HG03520 (cell line): Measurements from ENCODE around the gene INTS15.

Source experiments
- ATAC-seq: cut with Tn5 transposase; IDR thresholded peaks from one replicate; pipeline ENCODE4 v1.9.1; 2021; ENCODE audit warnings: mild to moderate bottlenecking, moderate library complexity; ENCODE audit not compliant: unreplicated experiment

Gene INTS15

DNA sequence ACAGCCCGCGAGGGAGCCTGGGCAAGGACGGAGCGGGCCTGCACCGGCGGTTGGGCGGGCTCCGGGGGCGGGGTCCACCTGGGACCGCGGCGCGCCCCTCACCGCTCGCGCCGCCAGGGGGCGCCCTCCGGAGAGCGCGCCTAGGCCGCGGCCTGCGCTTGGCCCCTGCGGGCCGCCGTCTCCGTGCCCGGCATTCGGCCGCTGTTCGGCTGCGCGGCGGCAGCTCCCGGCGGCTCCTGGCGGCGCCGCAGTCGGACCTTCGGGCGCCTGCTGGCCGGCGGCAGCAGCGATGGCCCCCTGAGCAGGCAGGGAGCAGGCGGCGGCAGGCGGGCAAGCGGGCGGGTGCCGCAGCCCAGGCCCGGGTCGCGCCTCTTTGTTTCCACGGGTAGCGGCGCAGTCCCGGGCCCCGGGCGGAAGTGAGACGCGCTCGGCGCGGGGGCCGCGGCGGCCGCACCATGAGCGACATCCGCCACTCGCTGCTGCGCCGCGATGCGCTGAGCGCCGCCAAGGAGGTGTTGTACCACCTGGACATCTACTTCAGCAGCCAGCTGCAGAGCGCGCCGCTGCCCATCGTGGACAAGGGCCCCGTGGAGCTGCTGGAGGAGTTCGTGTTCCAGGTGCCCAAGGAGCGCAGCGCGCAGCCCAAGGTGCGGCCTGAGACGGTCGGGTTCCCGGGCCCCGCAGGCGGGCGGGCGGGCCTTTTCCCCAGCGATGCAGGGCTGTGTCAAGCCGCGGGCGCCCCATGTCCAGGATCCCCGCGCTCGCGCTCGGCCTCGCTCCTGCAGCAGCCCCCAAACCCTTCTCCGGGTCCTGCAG lies at the start of gene INTS15:
TSS of gene INTS15 (plus strand) at position 193 of the 816 bp plus-strand sequence. CDS start at position 456, 263 bp downstream.
- ATAC-seq = peak; percentile 82

GRCh38 chr7:6542368-6542767 lies 47.5 kb upstream of the INTS15 start:
- ATAC-seq = no peak

DNA sequence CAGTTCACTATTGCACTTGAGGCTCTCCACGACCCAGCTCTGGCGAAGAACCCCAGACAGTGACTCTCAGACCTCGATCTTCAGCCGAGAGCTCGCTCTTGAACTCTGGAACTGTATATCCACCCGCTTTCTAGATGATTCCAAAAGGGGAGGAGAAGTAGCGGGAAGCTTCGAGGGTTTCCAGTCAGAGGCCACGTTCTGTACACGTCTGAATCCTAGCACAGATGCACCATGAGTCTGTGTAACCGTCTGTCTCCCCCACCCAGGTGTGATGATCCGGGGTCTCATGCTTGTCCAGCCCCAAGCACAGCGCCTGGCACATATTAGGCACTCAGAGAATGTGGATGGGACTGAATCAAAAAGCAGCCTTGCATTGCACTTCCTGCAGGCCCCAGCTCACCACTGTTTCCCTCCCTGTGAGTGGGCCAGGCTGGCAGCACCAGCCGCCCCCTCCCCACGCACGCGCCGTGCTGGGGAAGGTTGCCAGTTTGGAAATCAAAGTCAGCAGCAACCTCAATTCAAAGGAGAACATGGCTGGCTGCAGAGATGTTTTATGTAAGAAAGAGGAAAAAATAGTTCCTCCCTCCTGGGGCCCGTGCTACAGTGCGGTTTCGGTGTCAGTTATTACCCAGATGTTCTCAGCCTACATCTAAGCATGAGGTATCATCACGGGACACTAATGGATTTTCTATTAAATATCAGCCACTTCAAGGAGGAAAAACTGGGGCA lies 44.3 kb upstream of the INTS15 start:
- no peak for ATAC-seq

- no peak for ATAC-seq
Measured at GRCh38 chr7:6546498-6547251, 43.1 kb upstream of the INTS15 start.

- ATAC-seq = no peak
Measured at GRCh38 chr7:6547400-6547799, 42.4 kb upstream of the INTS15 start.

GRCh38 chr7:6551016-6551511 lies 38.8 kb upstream of the INTS15 start, which contains the start of gene GRID2IP:
TSS of gene GRID2IP (minus strand) at chr7:6551461. CDS start at chr7:6551436, 25 bp downstream.
- no peak for ATAC-seq

DNA sequence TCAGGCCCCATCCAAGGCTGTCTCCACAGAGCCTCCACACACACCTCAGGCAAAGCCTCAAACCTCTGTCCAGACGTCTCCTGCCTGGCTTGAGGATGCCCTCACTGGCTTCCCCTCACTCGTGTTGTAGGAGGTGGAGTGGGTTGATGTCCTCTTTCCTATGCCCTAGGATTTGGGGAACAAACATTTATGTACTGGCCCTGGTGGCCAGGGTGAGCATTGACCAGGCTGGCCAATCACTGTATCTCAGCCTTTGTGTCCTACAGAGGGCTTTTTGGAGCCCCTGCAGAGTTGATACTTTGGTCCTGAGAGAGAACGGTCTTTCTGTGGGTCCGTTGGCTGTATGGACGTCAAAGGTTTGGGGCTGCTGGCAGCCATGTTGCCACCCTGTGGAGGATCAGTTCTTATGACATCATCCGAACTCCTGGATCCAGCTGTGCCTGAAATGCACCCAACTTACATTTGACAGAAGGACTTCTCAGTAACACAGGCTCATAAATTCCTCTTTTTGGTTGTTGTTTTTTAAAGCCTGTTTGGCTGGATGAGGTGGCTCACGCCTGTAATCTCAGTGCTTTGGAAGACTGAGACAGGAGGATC lies 36.3 kb upstream of the INTS15 start:
- ATAC-seq = no peak

DNA sequence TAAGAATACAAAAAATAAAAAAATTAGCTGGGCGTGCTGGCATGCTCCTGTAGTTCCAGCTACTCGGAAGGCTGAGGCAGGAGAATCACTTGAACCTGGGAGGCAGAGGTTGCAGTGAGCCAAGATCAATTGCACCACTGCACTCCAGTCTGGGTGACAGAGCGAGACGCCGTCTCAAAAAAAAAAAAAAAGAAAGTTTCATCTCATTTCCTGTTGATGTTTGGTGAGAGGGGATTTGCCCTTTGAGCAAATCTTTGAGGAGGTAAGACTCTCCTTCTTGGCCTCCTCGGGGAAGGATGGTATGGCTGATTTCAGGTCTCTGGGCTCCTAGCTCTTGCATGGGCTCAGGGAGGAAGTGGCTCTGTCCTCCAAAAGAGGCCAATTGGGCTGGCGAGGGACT lies 35.0 kb upstream of the INTS15 start:
- no peak for ATAC-seq

- no peak for ATAC-seq
Measured at GRCh38 chr7:6556196-6556595, 33.6 kb upstream of the INTS15 start.

DNA sequence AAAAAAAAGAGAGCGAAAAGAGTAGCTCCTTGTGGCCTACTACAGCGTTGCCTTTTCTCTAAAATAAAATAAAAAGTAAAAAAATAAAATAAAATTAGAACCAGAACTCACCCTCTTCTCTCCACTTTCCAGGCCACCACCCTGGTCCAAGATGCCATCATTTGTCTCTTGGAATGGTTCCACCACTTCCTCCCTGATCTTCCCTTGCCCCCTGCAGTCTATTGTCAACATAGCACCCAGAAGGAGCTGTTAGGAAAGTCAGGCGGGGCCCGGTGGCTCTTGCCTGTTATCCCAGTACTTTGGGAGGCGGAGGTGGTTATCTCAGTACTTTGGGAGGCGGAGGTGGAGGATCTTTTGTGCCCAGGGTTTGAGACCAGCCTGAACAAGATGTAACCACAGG lies 31.0 kb upstream of the INTS15 start:
- ATAC-seq = no peak

GRCh38 chr7:6559896-6560295 lies 29.9 kb upstream of the INTS15 start:
- ATAC-seq = no peak

DNA sequence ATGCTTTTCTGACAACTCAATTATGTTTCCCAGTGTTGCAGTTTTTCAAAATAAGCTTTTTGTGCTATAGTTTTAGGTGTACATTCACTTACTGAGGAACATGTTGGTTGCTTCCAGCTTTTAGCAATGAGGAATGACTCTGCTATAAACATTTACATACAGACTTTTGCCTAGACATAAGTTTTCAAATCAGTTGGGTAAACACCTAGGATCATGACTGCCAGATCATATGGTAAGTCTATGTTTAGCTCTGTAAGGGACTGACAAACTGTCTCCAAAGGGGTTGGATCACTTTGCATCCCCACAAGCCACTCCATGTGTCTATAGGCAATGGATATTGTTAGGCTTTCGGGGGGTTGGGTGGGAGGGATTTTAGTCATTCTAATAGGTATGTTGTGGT lies 27.7 kb upstream of the INTS15 start:
- ATAC-seq = no peak

- ATAC-seq = no peak
Measured at GRCh38 chr7:6563936-6564770, 25.7 kb upstream of the INTS15 start.

- ATAC-seq = no peak
Measured at GRCh38 chr7:6565655-6566054, 24.2 kb upstream of the INTS15 start.

DNA sequence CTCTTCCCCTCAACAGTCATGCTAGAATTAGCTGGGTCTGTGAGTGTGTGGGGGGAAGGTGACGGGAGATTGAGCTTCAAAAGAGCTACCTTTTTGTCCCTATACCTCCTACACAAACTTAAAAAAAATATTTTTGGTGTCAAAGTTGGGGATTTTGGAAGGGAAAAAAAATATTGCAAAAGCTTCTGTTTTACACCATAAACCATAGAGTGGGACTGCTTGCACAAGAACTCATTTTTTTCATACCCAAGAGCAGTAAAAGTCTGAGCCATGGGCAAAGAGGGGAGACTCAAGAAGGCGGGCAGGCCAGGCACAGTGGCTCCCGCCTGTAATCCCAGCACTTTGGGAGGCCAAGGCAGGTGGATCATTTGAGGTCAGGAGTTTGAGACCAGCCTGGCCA lies 21.9 kb upstream of the INTS15 start:
- no peak for ATAC-seq

GRCh38 chr7:6571160-6571779 lies 18.6 kb upstream of the INTS15 start:
- no peak for ATAC-seq

GRCh38 chr7:6575281-6576023 lies 14.4 kb upstream of the INTS15 start:
- ATAC-seq = no peak

- ATAC-seq = no peak
Measured at GRCh38 chr7:6576024-6576866, 13.6 kb upstream of the INTS15 start.
